ENCODE data around the gene SERPINB10.

SERPINB10 gene

GRCh38 chr18:63907664-63908063 is at the start of gene SERPINB10:
TSS of gene SERPINB10 (plus strand) at chr18:63907958. CDS start at chr18:63915511, 7,553 bp downstream.
- no peak for DNase-seq

GRCh38 chr18:63858456-63858855 is 49.3 kb upstream of the SERPINB10 start:
- DNase-seq, result no peak

- DNase-seq, result no peak
Observed at GRCh38 chr18:63859781-63860475, 47.8 kb upstream of the SERPINB10 start.

- DNase-seq, result no peak
Observed at GRCh38 chr18:63860531-63860930, 47.2 kb upstream of the SERPINB10 start.

- no peak for DNase-seq
Observed at GRCh38 chr18:63867368-63868125, 40.2 kb upstream of the SERPINB10 start.

- no peak for DNase-seq
Observed at GRCh38 chr18:63868546-63868945, 39.2 kb upstream of the SERPINB10 start.

GRCh38 chr18:63869374-63869773 is 38.4 kb upstream of the SERPINB10 start:
- DNase-seq, result no peak

GRCh38 chr18:63869851-63870250 is 37.9 kb upstream of the SERPINB10 start:
- DNase-seq, result no peak

- no peak for DNase-seq
Observed at GRCh38 chr18:63871836-63872235, 35.9 kb upstream of the SERPINB10 start.

GRCh38 chr18:63872586-63872985 is 35.2 kb upstream of the SERPINB10 start:
- no peak for DNase-seq

GRCh38 chr18:63878343-63878742 is 29.4 kb upstream of the SERPINB10 start:
- DNase-seq, result no peak

- DNase-seq, result no peak
Observed at GRCh38 chr18:63878925-63879324, 28.8 kb upstream of the SERPINB10 start.

- DNase-seq, result no peak
Observed at GRCh38 chr18:63879709-63880108, 28.0 kb upstream of the SERPINB10 start.

- no peak for DNase-seq
Observed at GRCh38 chr18:63881851-63882250, 25.9 kb upstream of the SERPINB10 start.

GRCh38 chr18:63882333-63883141 is 25.2 kb upstream of the SERPINB10 start:
- no peak for DNase-seq

GRCh38 chr18:63883617-63884016 is 24.1 kb upstream of the SERPINB10 start:
- no peak for DNase-seq

GRCh38 chr18:63887424-63887823 is 20.3 kb upstream of the SERPINB10 start, which contains the start of gene SERPINB2:
TSS of gene SERPINB2 (plus strand) at chr18:63887705. CDS start at chr18:63891445, 3,740 bp downstream.
- no peak for DNase-seq

- DNase-seq, result no peak
Observed at GRCh38 chr18:63888470-63889190, 19.1 kb upstream of the SERPINB10 start.

GRCh38 chr18:63889626-63890025 is 18.1 kb upstream of the SERPINB10 start:
- DNase-seq, result no peak

GRCh38 chr18:63890237-63890949 is 17.4 kb upstream of the SERPINB10 start:
- DNase-seq, result no peak

GRCh38 chr18:63890950-63891304 is 16.8 kb upstream of the SERPINB10 start:
- peak; percentile 24 to 47 for DNase-seq

GRCh38 chr18:63892566-63892965 is 15.2 kb upstream of the SERPINB10 start:
- DNase-seq, result no peak
